GM23248 (cell line): Measurements from ENCODE around the gene ASIC5. TPM values are rescaled to one million over a fixed set of nuclear protein-coding genes. Genes with fewer than 3 reads are reported as not detected.

Experiments
- DNase-seq: peaks from one replicate; pipeline ENCODE4 v3.0.0-alpha.2; 2015
- H2AFZ ChIP-seq: fragments of 200-600 bp; sonication (generic); 2 replicates; pipeline ENCODE4 v1.6.1; 2016; ENCODE audit warnings: antibody characterized with exemption
- H3F3A ChIP-seq: fragments of 200-600 bp; sonication (generic); 2 replicates; pipeline ENCODE4 v1.6.1; 2016; ENCODE audit warnings: mild to moderate bottlenecking, antibody characterized with exemption, mixed run types; ENCODE audit not compliant: insufficient read depth
- H3K27ac ChIP-seq: fragments of 200-600 bp; sonication (generic); 2 replicates; pipeline ENCODE4 v1.5.1; 2016; ENCODE audit warnings: mild to moderate bottlenecking
- H3K27me3 ChIP-seq: fragments of 200-600 bp; sonication (generic); replicated peaks from 2 replicates; pipeline ENCODE4 v1.6.1; 2016; ENCODE audit warnings: mild to moderate bottlenecking; ENCODE audit not compliant: insufficient read depth
- H3K36me3 ChIP-seq: fragments of 200-600 bp; sonication (generic); 2 replicates; pipeline ENCODE4 v1.6.1; 2016; ENCODE audit warnings: low read depth, mild to moderate bottlenecking
- H3K4me1 ChIP-seq: fragments of 200-600 bp; sonication (generic); 2 replicates; pipeline ENCODE4 v1.6.1; 2016; ENCODE audit warnings: mild to moderate bottlenecking; ENCODE audit not compliant: insufficient read depth
- H3K4me2 ChIP-seq: fragments of 200-600 bp; sonication (generic); one replicate; pipeline ENCODE4 v1.6.1; 2016; ENCODE audit warnings: mild to moderate bottlenecking; ENCODE audit not compliant: unreplicated experiment
- H3K4me3 ChIP-seq: fragments of 200-600 bp; sonication (generic); 2 replicates; pipeline ENCODE4 v1.5.1; 2016; ENCODE audit warnings: mild to moderate bottlenecking
- H3K79me2 ChIP-seq: fragments of 200-600 bp; sonication (generic); 2 replicates; pipeline ENCODE4 v1.6.1; 2016; ENCODE audit warnings: mild to moderate bottlenecking; ENCODE audit not compliant: insufficient read depth
- H3K9ac ChIP-seq: fragments of 200-600 bp; sonication (generic); 2 replicates; pipeline ENCODE4 v1.6.1; 2016; ENCODE audit warnings: mild to moderate bottlenecking
- H3K9me2 ChIP-seq: fragments of 200-600 bp; sonication (generic); 2 replicates; pipeline ENCODE4 v1.6.1; 2016; ENCODE audit warnings: mixed run types, mild to moderate bottlenecking, moderate library complexity; ENCODE audit not compliant: insufficient read depth
- H3K9me3 ChIP-seq: fragments of 200-600 bp; sonication (generic); one replicate; pipeline ENCODE4 v1.6.1; 2017; ENCODE audit warnings: low read depth
- H4K20me1 ChIP-seq: fragments of 200-600 bp; sonication (generic); 2 replicates; pipeline ENCODE4 v1.6.0; 2016; ENCODE audit not compliant: insufficient read depth
- EZH2 ChIP-seq: fragments of 200-600 bp; sonication (generic); IDR thresholded peaks from 2 replicates; pipeline ENCODE4 v1.6.1; 2018; ENCODE audit warnings: antibody characterized with exemption, mild to moderate bottlenecking; ENCODE audit not compliant: insufficient read depth, poor library complexity, severe bottlenecking
- EZH2phosphoT487 ChIP-seq: fragments of 200-600 bp; sonication (generic); IDR thresholded peaks from 2 replicates; pipeline ENCODE4 v1.6.1; 2018; ENCODE audit warnings: antibody characterized with exemption, moderate library complexity, mild to moderate bottlenecking, low read depth; ENCODE audit not compliant: insufficient read depth
- whole genome bisulfite sequencing, 2 experiments: methylation state at CpG; one replicate each; pipeline ENCODE4 v1.1.6; 2015 to 2017; ENCODE audit warnings: low lambda C conversion rate in 2 of 2, low coverage in 1 of 2; ENCODE audit errors: missing lambda C conversion rate in 2 of 2; 5-methylcytosine and 5-hydroxymethylcytosine counted together
- in situ Hi-C: fragments of 300-500 bp; cut with MboI; formaldehyde crosslinking; loops from 2 replicates; pipeline ENCODE4 v1.15.0; 2020
- polyA plus RNA-seq: library from polyadenylated mRNA; unstranded; fragments of >200 nt; fragmentation: Nextera tagmentation; extraction: Ambion mirVana; gene quantifications from 2 replicates; pipeline ENCODE4 v1.2.1, GENCODE V29; 2016
- total RNA-seq: library from RNA; depleted of rRNA; stranded (reverse); fragments of >200 nt; shearing (Covaris generic); gene quantifications from 2 replicates; pipeline ENCODE4 v1.2.3, GENCODE V29; 2014

Gene ASIC5
- total and polyA plus RNA-seq, 2 experiments from 2014 or later: not detected

DNA sequence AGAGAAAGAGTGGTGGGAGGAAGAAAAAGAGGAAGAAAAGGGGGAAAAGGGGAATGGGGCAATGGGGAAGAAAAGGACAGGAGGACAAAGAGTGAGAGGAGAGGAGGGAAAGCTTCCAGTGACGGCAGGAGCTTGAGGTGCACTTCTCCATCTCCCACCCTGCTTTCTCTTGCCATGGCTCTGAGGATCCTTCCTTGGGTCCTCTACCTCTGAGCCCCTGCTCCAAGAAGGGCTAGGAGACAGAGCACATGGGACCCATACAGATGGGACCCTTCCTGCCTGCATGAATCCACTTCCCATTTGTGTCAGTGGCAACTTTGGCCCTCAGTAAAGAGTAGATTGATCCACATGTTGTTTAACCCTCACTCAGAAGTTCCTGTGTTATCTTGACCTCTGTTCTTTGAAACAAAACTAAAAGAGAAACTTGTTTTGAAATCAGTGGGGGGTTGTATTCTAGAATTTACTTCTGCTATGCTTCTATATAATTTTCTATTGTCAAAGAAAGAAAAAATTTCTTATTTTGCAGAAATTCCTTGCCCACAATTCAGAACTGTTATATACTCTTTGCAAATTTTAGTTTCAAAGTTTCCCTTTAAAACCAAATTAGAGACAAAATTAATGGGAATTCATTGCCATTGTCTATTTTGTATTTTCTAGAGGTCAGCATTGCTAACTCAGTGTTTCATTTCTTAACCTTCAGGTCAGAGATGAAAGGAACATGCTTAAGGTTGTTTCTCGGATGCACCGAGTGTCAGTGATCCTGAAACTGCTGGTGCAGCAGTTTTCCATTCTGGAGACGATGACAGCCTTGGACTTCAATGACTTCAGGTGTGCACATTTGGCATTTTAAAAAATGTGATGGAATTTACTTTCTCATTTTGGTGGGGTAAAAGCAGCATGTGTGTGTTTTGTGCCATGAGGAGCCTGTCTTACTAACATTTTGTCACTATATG is 42.4 kb upstream of the ASIC5 start:
- Histone ChIP-seq H3F3A (no peaks in the 10 kb centered on the region), H3K27me3 (peaks cover 20% of the 10 kb centered on the region), H3K79me2 (no peaks in the 10 kb centered on the region), H3K9me2 (no peaks in the 10 kb centered on the region), H3K4me2 (no peak overlapping the region), H3K4me1 (peaks cover 15% of the 10 kb centered on the region), H3K27ac (no peak overlapping the region), H4K20me1 (no peaks in the 10 kb centered on the region), H3K9ac (no peak overlapping the region), H2AFZ (no peak overlapping the region), H3K9me3 (no peaks in the 10 kb centered on the region), H3K4me3 (no peak overlapping the region), H3K36me3 (no peaks in the 10 kb centered on the region)
- TF ChIP-seq EZH2phosphoT487 (no peak), EZH2 (no peak)
- in situ Hi-C loops: no loop called here
- no peak for DNase-seq
- WGBS, 2 experiments: 94 to 98% methylated on average over 3 to 4 of the region's 4 CpGs

DNA sequence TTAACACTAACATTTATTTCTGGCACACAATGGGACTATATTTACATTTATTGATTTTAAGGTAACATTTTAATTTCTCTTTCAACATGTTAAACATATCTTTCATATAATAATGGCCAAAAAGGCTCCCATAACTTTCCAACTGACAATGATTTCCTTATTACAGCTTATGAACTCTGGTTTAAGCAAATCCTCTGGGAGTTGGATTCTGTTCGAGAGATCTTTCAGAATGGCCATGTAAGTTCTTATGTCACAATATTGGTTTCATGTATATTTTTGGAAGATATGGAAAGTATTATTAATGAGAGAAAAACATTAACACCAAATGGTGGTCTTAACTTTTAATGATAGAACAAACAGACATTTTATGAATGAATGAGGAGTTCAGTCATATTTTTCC is 41.5 kb upstream of the ASIC5 start:
- in situ Hi-C loops: no loop called here
- peak overlapping the region; percentile 64 for H3K9ac ChIP-seq
- H3K9me3 ChIP-seq: no peaks in the 10 kb centered on the region
- peak; percentile 3 for DNase-seq
- no peaks in the 10 kb centered on the region for H4K20me1 ChIP-seq
- H3K4me1 ChIP-seq: peaks cover 15% of the 10 kb centered on the region
- no peaks in the 10 kb centered on the region for H3F3A ChIP-seq
- H3K27me3 ChIP-seq: peaks cover 20% of the 10 kb centered on the region
- H2AFZ ChIP-seq: no peak overlapping the region
- H3K79me2 ChIP-seq: no peaks in the 10 kb centered on the region
- no peaks in the 10 kb centered on the region for H3K36me3 ChIP-seq
- H3K4me2 ChIP-seq: peak overlapping the region; percentile 71
- WGBS, 2 experiments: 84 to 89% methylated on average over 1 of the region's 1 CpG
- 0 out of 2 replicates have a peak overlapping the region, but pooled peaks have one; percentile 13 for H3K27ac ChIP-seq
- TF ChIP-seq EZH2phosphoT487: no peak
- no peak for TF ChIP-seq EZH2
- H3K9me2 ChIP-seq: no peaks in the 10 kb centered on the region
- H3K4me3 ChIP-seq: no peak overlapping the region

DNA sequence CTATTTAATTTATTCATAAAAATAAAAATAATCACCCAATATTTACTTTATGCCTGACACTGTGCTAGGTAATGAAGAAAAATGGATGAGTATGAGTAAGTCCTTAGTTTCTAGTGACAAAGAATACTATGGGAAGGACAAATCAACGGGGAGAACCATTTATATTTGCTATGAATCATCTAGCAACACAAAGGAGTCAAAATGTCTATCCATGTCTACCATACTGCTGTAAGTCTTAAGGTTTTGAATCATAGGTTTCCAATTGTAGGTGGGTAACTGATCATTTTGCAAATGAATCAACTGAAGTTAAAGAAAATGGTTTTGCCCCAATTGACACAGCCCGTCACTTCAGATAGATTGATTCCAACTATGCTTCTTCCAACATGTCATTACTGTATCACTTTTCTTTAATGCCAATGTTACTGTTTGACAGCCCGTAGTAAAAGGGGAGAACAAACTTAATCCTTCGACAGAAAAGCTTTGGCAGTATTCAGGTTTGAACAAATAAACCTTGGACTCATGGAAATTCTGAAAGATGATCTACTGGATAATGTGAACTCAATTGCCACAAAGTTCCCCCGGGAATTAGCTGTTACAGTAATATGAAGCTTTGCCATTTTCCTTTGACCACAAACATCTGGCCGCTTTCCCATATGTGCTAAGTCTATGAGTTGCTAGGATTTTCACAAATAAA is 40.6 kb upstream of the ASIC5 start:
- Histone ChIP-seq H3K4me3 (0 out of 2 replicates have a peak overlapping the region, but pooled peaks have one; percentile 18), H3K9me3 (no peaks in the 10 kb centered on the region), H3K9me2 (no peaks in the 10 kb centered on the region), H3K4me1 (peaks cover 15% of the 10 kb centered on the region), H3K27me3 (peaks cover 20% of the 10 kb centered on the region), H3K27ac (peak overlapping the region; percentile 61), H2AFZ (no peak overlapping the region), H3F3A (no peaks in the 10 kb centered on the region), H3K9ac (peak overlapping the region; percentile 64), H3K79me2 (no peaks in the 10 kb centered on the region), H4K20me1 (no peaks in the 10 kb centered on the region), H3K4me2 (peak overlapping the region; percentile 71), H3K36me3 (no peaks in the 10 kb centered on the region)
- WGBS, 2 experiments: 4 to 5% methylated on average over 6 of the region's 6 CpGs
- peak; percentile 99 for DNase-seq
- peak; percentile 90; the same call in 1 of the 2 replicates for TF ChIP-seq EZH2phosphoT487
- no peak for TF ChIP-seq EZH2
- in situ Hi-C loops: no loop called here

DNA sequence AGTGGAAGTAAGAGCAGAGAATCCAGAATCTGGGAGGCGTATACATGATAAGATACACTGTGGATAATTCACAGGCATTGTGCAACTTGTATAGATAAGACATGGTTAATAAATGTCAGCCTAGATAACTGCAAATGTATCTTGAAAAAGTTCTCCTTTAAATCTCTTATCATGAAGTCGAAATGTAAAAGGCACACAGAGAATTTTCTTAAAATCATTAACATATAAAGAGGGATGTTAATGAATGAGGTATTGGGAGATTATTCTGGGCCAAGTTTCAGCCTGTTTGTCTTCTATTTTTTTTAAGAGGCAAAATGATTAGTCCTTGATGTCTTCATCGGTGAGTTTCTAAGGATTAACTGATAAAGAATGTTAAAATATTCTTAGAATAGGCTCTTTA is 38.3 kb upstream of the ASIC5 start:
- Histone ChIP-seq H3K9ac (no peak overlapping the region), H3K79me2 (no peaks in the 10 kb centered on the region), H3K4me1 (peaks cover 15% of the 10 kb centered on the region), H3K9me3 (no peaks in the 10 kb centered on the region), H3F3A (no peaks in the 10 kb centered on the region), H3K9me2 (no peaks in the 10 kb centered on the region), H3K4me2 (no peak overlapping the region), H3K4me3 (no peak overlapping the region), H3K27ac (no peak overlapping the region), H3K27me3 (peaks cover 20% of the 10 kb centered on the region), H2AFZ (no peak overlapping the region), H3K36me3 (no peaks in the 10 kb centered on the region), H4K20me1 (no peaks in the 10 kb centered on the region)
- DNase-seq: no peak
- 65 to 67% methylated on average over 3 of the region's 3 CpGs for WGBS, 2 experiments
- in situ Hi-C loops: no loop called here
- TF ChIP-seq EZH2 (no peak), EZH2phosphoT487 (no peak)
